ENCODE data around the gene UBAC1. TPM values are rescaled to one million over a fixed set of nuclear protein-coding genes. Genes with fewer than 3 reads are reported as not detected.

Gene UBAC1
- total and polyA plus RNA-seq, 2 experiments from 2014 or later: 35.2 to 36.4 TPM

DNA sequence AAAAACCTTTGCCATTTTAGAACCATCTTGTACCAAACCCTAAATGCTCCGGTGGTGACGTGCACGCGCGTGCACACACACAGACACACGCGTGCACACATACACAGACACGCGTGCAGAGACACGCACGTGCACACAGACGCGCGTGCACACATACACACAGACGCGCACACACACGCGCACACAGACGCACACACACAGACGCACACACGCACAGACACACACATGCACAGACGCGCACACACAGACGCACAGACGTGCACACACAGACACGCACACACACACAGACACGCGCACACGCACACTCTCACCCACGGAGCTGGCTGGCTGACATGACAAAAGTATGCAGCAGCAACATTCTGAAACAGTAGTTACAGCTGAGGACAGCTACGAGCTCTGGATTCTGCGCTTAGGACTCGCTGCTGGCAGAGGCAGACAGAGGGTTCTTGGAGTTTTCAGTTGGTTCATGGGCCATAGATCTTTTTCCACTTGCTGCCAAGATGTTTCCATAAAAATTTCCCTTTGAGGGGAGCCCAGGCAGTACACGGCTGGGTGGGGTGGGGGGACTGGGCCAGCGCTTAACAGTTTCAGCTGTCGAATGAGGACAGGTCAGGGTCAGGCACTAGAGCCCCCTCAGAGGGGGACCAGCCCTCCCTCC is 46.2 kb upstream of the UBAC1 start:
- Histone ChIP-seq H3K36me3 (replicated peaks; ENCODE audit: insufficient read depth, low read depth) (no peaks in the 10 kb centered on the region), H4K20me1 (ENCODE audit: insufficient read depth, poor library complexity, severe bottlenecking) (no peaks in the 10 kb centered on the region), H3K4me3 (no peak overlapping the region), H3K9me2 (replicated peaks; ENCODE audit: insufficient read depth) (no peaks in the 10 kb centered on the region), H3K9me3 (ENCODE audit: low read depth) (no peaks in the 10 kb centered on the region), H2AFZ (no peak overlapping the region), H3K27ac (peak overlapping the region; percentile 81), H3K27me3 (no peaks in the 10 kb centered on the region), H3K4me2 (peak overlapping the region; percentile 31), H3K79me2 (no peaks in the 10 kb centered on the region), H3K4me1 (ENCODE audit: insufficient read depth) (peaks cover 52% of the 10 kb centered on the region)
- no peak for TF ChIP-seq EZH2 (IDR thresholded peaks at IDR 0.05; ENCODE audit: borderline replicate concordance)
- no peak for TF ChIP-seq EZH2phosphoT487 (IDR thresholded peaks at IDR 0.05; ENCODE audit: low read depth, severe bottlenecking, unreplicated experiment)
- TF ChIP-seq CTCF (IDR thresholded peaks at IDR 0.05; ENCODE audit: poor library complexity): no peak
- no peak for DNase-seq (ENCODE audit: low spot score)
- 74% methylated on average over 30 of the region's 36 CpGs for WGBS (ENCODE audit: low lambda C conversion rate, missing lambda C conversion rate)

- Histone ChIP-seq H3K79me2 (no peaks in the 10 kb centered on the region), H3K27me3 (no peaks in the 10 kb centered on the region), H3K4me2 (no peak overlapping the region), H3K4me3 (no peak overlapping the region), H4K20me1 (ENCODE audit: insufficient read depth, poor library complexity, severe bottlenecking) (no peaks in the 10 kb centered on the region), H3K27ac (peak overlapping the region; percentile 23), H3K9me3 (ENCODE audit: low read depth) (no peaks in the 10 kb centered on the region), H3K9me2 (replicated peaks; ENCODE audit: insufficient read depth) (no peaks in the 10 kb centered on the region), H3K4me1 (ENCODE audit: insufficient read depth) (peaks cover 49% of the 10 kb centered on the region), H2AFZ (no peak overlapping the region), H3K36me3 (replicated peaks; ENCODE audit: insufficient read depth, low read depth) (no peaks in the 10 kb centered on the region)
- no peak for DNase-seq (ENCODE audit: low spot score)
- TF ChIP-seq EZH2 (IDR thresholded peaks at IDR 0.05; ENCODE audit: borderline replicate concordance) (no peak), CTCF (IDR thresholded peaks at IDR 0.05; ENCODE audit: poor library complexity) (no peak), EZH2phosphoT487 (IDR thresholded peaks at IDR 0.05; ENCODE audit: low read depth, severe bottlenecking, unreplicated experiment) (no peak)
- WGBS (ENCODE audit: low lambda C conversion rate, missing lambda C conversion rate): 96% methylated on average over 6 of the region's 7 CpGs
Observed at GRCh38 chr9:136006169-136006568, 45.0 kb upstream of the UBAC1 start.

DNA sequence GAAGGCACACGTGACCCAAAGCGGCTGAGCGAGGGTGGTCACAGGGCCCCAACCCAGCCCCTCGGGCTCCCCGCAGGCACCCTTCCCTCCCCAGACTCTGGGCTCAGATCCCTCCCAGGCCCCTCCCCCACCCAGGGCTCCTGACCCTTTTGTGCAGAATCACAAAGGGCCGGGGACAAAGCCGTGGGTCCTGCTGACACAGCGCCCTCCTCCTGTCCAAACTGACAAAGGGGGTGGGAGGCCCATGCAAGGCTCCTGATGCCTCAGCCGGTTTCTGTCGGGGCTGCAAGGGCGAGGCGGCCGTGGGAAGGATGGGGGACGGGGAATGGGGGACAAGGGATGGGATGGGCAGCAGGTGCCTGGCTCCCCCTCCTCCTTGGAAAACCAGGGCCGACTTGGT is 43.5 kb upstream of the UBAC1 start:
- no peaks in the 10 kb centered on the region for H4K20me1 ChIP-seq (ENCODE audit: insufficient read depth, poor library complexity, severe bottlenecking)
- no peaks in the 10 kb centered on the region for H3K27me3 ChIP-seq
- H3K79me2 ChIP-seq: no peaks in the 10 kb centered on the region

DNA sequence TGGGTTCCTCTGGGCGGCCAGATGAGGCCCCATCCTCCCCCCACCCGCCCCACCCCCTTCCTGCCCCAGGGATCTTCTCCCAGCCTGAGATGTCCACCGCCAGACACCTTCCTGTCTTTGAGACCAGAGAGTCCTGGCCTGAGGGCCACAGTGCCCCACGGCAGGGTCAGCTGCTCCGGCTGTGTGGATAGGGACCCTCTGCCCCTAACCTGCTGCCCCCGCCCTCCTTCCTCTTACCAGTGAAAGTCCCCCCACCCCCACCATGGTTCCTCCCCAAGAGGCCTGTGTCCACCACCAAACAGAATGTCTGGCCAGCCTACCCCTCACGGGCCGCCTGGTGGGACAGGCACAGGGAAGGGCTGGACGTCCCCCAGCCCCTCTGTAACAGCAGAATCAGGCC is 43.0 kb upstream of the UBAC1 start:
- no peak for DNase-seq (ENCODE audit: low spot score)
- no peak overlapping the region for H2AFZ ChIP-seq
- H3K27ac ChIP-seq: no peak overlapping the region
- TF ChIP-seq CTCF (IDR thresholded peaks at IDR 0.05; ENCODE audit: poor library complexity): no peak
- no peak for TF ChIP-seq EZH2phosphoT487 (IDR thresholded peaks at IDR 0.05; ENCODE audit: low read depth, severe bottlenecking, unreplicated experiment)
- no peak for TF ChIP-seq EZH2 (IDR thresholded peaks at IDR 0.05; ENCODE audit: borderline replicate concordance)
- peak overlapping the region; percentile 62 for H3K4me2 ChIP-seq
- no peaks in the 10 kb centered on the region for H3K27me3 ChIP-seq
- no peak overlapping the region for H3K4me3 ChIP-seq
- H3K9me2 ChIP-seq (replicated peaks; ENCODE audit: insufficient read depth): no peaks in the 10 kb centered on the region
- H3K36me3 ChIP-seq (replicated peaks; ENCODE audit: insufficient read depth, low read depth): no peaks in the 10 kb centered on the region
- 70% methylated on average over 4 of the region's 9 CpGs for WGBS (ENCODE audit: low lambda C conversion rate, missing lambda C conversion rate)
- peaks cover 50% of the 10 kb centered on the region for H3K4me1 ChIP-seq (ENCODE audit: insufficient read depth)
- H4K20me1 ChIP-seq (ENCODE audit: insufficient read depth, poor library complexity, severe bottlenecking): no peaks in the 10 kb centered on the region
- H3K9me3 ChIP-seq (ENCODE audit: low read depth): no peaks in the 10 kb centered on the region
- no peaks in the 10 kb centered on the region for H3K79me2 ChIP-seq

More for the DNA sequence above, 43.5 kb upstream of the UBAC1 start:
- no peak overlapping the region for H2AFZ ChIP-seq
- H3K9me3 ChIP-seq (ENCODE audit: low read depth): no peaks in the 10 kb centered on the region
- no peaks in the 10 kb centered on the region for H3K36me3 ChIP-seq (replicated peaks; ENCODE audit: insufficient read depth, low read depth)
- H3K9me2 ChIP-seq (replicated peaks; ENCODE audit: insufficient read depth): no peaks in the 10 kb centered on the region
- peaks cover 50% of the 10 kb centered on the region for H3K4me1 ChIP-seq (ENCODE audit: insufficient read depth)
- WGBS (ENCODE audit: low lambda C conversion rate, missing lambda C conversion rate): 68% methylated on average over 11 of the region's 15 CpGs
- DNase-seq (ENCODE audit: low spot score): no peak
- no peak overlapping the region for H3K27ac ChIP-seq
- TF ChIP-seq EZH2phosphoT487 (IDR thresholded peaks at IDR 0.05; ENCODE audit: low read depth, severe bottlenecking, unreplicated experiment) (no peak), EZH2 (IDR thresholded peaks at IDR 0.05; ENCODE audit: borderline replicate concordance) (no peak)
- H3K4me2 ChIP-seq: no peak overlapping the region
- H3K4me3 ChIP-seq: no peak overlapping the region

Measured in hepatocyte (in vitro differentiated cells).